HL-60/S4 (cell line): Measurements from ENCODE around the gene CELA2A.

ENCODE experiments used
- in situ Hi-C: fragments of 300-500 bp; cut with MboI; formaldehyde crosslinking; loops from 2 replicates; pipeline ENCODE4 v1.14.3; 2022; ENCODE audit warnings: low sequenced_read_pairs

CELA2A gene

DNA sequence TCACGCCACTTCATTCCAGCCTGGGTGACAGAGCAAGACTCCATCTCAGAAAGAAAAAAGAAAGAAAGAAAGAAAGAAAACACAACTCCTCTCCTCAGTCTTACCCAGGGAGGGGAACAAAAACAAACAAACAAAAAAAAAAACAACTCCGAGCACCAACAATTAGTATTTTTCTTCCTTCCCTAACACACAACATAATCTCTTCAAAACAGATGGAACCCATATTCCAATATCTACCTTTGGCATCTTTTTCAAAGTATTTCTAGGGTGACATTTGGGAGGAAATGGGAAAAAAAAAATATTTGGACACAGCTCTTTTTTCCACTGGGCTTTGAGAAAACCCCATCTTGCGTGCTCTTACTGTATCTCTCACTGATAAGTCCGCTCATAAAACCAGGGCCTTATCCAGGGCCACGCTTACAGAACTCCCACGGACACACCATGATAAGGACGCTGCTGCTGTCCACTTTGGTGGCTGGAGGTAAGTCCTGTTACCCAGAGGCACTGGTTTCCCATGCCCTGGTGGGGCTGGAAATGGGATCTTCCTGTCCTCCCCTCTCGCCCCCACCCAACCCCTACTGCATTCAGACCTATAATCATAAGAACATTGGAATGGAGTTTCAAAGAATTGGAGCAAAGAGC, at the start of gene CELA2A:
Gene CELA2A, plus strand, starts transcription at position 420 of the 642 bp plus-strand sequence. Its CDS starts 22 bp downstream, at position 442.
- in situ Hi-C loops, result no loop called here

DNA sequence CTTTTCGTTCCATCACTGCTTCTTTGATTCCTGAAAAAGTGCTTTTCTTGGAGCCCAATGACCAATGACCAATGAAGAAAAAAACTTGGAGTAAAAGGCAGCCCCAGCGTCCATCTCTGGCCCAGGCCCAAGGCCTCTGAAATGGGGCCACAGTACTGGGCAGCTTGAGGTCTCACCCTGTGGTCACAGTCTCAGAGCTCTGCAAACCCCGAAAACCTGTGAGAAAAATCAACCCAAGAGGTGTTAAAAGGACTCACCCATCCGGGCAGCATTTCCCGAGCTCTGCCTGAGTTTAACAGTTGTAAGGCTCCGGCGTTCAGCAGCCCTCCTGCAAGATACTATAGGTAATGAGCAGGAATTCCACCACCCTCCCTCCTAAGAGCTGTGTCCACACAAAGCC, 49.0 kb upstream of the CELA2A start:
- in situ Hi-C loops, result no loop called here

DNA sequence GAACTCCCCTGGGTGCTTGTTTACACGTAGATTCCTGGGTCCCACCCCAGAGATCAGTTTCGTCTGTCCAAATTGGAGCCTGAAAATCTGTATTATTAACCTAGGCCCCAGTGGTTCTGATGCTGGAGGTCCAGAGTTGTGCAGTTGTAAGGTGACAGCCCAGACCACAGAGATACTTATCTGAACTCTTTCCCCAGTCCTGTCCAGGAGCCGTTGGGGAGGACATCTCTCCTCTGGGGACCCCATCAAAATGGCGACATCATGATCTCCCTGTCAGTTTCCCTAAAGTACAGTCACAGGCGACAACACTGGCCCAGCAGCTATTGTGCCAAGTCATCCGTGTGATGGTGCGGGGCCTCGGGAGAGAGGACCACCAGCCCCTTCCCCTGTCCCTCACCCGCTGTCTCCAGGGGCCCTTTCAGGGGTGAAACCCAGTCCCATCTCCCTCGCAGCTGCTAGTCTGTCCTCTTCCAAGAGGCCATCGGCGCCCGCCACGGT, 47.6 kb upstream of the CELA2A start:
- in situ Hi-C loops, result no loop called here

DNA sequence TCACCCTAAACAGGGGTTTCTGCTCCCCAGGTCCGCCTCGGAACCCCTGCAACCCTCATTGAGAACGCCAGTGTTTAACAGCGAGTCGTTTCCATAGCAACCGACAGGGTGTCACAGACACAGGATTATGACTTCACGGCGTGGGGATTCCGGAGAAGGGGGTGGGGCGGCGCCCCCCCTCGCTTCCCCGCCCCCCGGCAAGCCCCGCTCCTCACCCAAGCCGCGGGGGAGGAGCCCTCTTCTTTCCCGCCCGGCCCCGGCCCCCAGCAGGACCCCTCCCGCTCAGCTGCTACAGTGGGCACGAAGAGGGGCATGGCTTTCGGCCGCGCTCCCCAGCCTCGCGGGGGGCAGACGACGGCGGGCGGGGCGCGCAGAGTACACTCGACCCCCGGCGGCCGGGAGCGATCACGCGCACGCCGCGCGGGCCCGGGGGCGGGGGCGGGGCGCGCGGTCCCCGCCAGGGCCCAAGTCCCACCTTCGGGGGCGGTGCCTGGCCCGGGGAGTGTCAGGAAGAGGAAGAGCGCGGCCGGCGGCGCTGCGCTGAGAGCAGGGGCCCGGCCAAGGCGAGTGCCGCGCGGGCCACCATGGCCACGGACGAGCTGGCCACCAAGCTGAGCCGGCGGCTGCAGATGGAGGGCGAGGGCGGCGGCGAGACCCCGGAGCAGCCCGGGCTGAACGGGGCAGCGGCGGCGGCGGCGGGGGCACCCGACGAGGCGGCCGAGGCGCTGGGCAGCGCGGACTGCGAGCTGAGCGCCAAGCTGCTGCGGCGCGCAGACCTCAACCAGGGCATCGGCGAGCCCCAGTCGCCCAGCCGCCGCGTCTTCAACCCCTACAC, 46.9 kb upstream of the CELA2A start, which contains the start of gene EFHD2:
Gene EFHD2, plus strand, starts transcription at position 501 of the 835 bp plus-strand sequence. Its CDS starts 84 bp downstream, at position 585.
- in situ Hi-C loops, result no loop called here

DNA sequence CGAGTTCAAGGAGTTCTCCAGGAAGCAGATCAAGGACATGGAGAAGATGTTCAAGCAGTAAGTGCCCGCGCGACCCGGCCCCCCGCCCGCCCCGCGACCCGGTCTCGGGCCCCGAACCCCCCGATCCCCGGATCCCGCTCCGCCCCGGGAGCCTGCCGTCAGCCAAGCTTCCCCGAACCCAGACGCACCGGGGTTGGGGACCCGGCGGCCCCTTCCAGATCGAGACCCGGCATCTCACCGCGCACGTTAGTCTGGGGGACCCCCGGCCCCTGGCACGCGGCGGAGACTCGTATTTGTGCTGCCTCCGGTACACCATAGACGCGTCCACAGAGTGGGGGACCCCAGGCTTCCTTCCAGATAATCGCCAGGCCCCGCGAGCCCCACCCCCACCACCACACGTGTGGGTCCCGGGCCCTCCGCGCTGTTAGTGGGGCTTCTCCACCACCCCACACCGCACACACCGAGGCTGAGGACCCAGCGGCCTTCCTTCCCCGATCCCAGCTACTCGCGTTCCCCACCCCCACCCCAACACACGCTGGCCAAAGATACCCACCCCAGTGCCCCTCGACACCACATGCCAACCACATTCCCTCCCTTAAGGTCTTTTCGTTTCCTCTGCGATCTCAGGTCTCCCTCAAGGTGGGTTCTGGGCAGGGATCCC, 46.2 kb upstream of the CELA2A start:
- in situ Hi-C loops, result no loop called here

DNA sequence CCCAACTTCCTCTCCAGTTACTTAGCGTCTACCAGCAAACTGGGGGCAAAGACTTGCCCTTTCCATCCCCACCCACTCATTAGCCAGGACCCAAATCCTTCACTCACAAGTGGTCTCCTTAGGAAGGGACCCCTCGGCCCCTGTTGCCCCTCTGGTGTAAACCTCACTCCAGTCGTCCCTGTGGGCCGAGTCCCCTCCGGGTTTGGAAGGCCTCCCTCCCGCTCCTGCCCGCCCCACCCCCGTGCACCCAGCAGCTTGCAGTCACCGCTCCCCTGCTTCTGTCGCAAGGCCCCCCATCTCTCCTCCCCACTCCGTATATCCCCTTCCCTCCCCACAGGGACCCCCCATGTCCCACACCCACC, 45.7 kb upstream of the CELA2A start:
- in situ Hi-C loops, result no loop called here

DNA sequence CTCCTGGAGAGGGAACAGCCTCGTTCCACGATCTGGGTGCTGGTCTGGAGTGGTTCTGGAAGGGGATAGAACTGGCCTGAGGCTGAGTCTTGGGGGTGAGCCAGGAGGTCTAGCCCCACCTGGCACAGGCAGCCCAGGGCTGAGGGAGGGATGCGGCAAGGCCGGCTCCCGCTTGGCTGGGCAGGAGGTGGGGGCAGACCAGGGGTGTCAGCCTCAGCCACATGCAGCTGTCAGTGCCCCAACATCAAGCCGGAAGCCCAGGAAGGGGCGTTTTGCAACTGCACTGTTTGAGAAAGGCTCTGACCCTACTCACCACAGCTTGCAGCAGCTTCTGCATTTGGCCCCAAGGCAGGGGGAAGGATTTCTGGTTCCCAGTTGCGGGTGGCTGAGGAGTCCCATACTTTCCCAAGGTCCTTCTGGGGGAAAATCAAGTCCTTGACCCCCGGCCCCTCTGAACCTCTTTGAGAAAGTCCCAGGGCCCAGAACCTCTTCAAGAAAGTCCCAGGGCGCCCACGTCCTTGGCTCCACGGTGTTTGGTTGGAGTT, 44.9 kb upstream of the CELA2A start:
- in situ Hi-C loops, result no loop called here

DNA sequence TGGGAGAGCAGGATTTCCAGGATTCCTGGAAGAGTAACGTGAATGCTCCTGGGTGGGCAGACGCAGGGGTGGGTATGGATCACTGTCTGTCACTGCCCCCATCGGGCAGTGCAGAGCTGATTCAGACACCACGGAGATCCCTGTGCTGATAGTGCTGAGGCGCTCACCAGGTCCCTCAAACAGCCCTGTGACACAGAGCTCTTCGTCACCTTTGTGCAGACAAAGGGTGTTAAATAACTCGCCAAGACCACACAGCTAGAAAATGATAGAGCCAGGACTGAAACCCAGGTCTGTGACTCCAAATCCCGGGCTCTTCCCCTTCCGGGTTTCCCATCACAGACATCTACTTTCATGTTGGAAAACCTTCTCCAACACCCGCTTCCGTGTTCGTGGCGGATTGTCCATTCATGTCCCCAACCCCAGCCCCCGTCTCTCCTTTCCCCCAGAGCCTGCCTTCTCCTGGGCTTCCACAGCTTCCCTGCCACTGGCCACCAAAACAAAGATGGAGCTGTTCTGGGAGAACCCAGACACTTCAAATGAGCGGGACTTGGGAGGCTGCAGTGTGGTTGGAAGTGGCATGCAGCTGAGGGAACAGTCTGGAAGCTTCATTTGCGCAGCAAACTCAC, 44.2 kb upstream of the CELA2A start:
- in situ Hi-C loops, result no loop called here

DNA sequence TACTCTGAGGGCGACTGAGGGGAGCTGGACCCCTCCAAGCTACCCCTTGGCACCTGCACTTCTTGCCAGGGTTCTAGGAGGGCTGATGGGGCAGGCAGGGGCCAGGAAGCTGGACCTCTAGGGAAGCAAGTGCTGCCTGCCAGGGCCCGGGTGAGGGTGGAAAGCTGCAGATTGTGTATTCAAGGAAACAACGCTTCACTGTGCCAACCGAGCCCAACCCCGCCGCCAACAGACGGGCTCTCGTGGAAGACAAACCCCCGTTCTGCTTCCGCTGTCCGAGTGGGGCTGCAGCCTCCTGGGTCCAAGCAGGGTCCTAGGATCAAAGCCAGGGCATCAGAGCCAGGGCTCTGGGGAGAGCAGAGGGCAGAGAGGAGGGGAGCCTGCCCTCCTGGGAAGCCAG, 43.7 kb upstream of the CELA2A start:
- in situ Hi-C loops, result no loop called here

DNA sequence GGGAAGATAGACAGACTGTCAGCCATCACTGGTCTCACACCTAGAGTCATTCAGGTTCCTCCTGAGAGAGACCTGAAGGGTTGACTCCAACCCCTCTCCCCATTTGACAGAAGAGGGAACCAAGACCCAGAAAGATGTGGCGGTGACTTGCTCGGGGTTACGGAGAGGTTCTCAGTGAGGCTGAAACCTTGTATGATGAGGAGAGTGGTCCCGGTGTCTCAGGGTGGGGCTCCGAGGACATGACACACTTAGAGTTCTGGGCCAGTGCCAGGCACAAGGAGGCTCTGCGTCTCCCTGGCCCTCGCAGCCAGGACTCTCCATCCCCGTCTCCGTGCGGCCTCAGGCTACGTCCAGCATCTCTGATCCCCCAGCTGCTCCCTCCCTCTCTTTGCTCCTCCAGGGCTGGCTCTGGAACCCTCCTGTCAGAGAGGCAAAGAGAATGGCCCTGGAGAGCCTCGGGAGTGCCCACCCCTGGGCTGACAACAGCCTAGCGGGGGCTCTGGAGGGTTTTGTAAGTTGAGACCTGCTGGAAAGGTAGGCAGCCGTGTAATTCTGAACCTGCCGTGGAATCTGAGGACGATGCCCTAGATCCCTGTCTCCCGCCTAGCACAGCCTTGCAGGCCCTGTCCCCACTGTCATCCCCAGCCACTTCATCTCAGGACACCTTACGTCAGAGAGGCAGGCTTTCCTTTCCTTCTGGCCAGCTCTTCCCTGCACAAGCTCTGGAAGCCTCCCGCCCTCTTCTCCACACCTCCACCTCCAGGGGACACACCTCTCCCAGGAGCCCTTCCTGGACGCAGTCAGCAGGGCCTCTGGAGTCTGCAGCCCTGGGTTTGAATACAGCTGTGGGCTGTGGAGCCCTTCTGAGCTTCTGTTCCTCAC, 42.7 kb upstream of the CELA2A start:
- in situ Hi-C loops, result no loop called here

DNA sequence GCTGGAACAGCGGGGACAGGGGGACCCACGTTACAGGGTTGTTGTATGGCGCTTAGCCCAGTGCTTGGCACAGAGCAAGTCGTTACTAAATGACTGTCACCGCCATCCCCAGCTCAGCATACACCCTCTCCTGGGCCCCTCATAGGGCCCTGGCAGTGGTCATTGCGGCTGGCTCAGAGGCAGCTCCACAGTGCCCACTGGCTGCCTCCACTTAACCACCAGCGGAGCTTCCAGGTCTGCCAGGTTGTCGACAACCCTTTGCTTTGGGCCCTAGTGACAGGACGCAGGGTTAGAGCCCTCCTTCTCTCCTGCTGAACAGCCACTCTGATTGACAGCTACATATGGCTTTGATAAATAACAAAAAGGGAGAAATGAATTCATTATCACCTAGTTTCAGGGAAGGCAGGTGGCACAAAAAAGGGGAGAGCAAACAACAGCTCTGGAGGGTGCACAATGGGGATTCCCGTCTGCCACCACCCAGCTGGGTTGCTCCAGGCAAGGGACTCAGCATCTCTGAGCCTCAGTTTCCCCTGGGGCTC, 42.0 kb upstream of the CELA2A start:
- in situ Hi-C loops, result no loop called here

DNA sequence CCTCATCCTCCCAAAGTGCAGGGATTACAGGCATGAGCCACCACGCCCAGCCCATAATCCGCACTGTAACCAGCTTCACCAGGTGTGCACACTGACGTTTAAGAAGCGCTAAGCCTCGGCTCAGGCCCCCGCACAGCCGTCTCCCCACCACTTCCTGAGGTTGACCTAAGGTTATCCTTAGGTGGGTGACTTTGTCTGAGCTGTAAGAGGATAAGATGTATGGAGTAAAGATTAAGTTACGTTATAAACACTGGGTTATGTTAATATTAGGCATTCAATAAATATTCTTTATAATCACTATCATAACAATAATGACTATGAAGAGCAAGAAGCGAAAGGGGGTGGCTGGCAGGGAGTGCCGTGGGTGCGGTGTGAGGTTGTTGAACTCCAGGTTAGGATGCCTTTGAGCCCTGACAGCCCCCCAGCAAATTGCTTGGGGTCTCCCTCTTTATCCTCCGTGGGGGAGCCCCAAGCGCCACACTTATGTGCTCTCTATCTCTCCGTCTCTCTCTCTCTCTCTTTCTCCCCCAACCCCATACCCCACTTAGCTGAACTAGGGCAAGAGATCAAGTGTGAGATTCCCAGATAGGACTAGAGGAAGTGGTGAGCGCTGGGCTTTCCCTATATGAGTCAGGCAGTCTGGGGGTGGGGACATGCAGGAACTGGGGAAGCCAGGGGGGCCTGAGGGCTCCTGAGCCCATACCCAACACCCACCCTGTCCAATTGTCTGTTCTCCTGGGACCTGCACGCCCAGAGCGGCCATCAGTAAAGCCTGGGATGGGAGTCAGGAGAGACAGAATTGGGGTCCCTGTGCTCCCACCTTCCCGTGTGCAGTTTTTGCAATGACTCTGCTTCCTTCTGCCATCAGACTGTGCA, 39.2 kb upstream of the CELA2A start:
- in situ Hi-C loops, result no loop called here

DNA sequence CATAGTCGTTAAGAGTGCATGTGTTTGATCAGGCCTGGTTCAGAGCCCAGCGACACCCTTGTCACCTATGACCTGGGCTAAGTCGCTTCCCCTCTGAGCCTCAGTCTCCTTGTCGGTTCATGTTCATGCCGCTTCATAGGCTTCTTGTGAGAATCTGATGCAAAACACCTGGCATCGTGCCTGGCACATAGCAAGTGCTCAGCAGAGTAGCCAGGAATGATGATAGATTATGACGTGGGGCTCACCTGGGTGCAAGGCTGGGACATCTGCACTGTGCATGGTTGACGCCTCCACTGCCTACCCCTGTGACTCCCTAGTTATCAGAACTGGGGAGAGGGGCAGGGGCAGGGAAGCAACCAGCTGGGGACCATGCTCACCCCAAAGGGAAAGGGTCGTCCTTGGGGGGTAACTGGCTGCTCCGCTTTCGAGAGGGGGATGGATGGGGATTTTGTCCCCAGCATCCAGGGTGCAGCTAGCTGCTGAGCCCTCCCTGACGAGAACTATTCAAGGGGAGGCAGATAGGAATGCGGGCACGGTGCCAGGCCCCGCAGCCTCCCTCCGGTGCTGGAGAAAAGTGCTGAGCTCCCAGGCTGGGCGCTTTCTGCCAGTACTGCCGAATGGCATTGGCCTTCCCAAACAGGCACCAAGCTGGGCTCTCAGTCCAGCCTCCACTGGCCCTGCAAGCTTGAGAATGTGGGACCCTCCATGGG, 37.6 kb upstream of the CELA2A start:
- in situ Hi-C loops, result no loop called here

DNA sequence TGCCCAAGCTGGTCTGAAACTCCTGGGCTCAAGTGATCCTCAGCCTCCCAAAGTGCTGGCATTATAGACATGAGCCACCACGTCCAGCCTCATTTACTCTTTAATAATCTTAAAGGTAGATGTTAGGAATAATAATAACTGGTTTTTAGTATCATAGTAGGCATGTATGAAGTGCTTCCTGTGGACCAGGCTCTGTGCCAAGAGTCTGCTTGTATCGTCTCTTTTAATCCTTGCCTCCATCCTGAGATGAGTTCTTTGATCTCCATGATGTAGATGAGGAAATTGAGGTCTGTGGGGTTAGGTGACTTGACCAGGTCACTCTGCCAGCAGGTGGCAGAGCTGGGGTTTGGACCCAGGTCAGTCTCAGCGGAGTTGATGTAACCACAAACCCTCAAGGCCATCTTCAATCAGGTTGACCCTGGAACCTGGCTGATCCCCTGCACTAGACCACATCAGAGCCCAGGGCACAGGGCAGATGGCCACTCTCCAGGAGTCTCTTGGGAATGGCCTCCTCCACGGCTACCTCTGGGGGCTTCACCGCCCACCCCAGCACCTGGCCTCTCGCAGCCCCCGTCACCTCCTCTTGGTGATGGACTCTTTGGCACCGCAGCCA, 35.6 kb upstream of the CELA2A start:
- in situ Hi-C loops, result no loop called here

DNA sequence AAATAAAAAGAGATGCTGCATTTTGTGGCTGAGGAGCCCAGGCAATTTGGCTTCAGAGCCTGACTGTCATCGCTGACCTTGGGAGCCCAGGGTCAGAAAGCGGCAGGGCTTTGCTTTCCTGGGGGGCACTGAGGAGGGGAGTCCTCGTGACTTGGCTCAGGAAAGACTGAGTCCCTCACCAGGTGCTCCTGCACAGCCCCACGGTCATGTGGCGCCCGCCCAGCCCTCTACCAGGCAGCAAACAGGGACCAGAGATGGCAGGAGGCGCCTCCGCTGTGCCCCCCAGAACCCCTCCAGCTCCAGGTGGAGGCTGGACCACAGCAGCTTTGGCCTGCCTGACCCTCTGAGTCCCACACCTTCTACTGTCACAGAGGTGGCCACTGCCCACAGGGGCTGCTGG, 33.7 kb upstream of the CELA2A start:
- in situ Hi-C loops, result no loop called here

DNA sequence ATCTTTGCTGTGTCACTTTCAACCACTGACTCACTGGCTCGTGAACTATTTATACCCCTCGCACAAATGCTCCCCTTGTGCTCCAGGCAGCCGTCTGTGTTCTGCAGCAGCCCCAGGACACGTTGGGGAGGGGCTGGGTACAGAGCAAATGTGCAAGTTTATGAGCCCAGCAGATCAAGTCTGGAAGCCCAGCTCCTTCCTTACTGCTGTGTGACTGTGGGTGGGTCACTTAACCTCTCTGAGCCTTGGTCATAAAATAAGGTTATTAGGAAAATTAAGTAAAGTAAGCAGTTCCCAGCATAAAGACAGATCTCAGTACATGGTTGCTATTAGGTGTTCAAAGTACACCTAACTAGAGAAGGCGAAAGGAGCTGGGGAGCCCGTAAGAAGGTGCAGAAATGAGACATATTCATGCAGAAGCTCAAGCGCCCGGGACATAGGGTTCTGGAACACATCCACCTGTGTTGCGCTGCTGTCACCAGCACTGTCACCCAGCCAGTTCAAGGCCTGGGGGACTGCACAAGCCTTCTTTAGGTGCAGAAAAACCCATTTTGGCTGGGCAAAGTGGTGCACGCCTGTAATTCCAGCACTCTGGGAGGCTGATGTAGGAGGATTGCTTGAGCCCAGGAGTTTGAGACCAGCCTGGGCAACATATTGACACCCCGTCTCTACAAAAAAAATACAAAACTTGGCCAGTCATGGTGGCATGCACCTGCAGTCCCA, 33.0 kb upstream of the CELA2A start:
- in situ Hi-C loops, result no loop called here

DNA sequence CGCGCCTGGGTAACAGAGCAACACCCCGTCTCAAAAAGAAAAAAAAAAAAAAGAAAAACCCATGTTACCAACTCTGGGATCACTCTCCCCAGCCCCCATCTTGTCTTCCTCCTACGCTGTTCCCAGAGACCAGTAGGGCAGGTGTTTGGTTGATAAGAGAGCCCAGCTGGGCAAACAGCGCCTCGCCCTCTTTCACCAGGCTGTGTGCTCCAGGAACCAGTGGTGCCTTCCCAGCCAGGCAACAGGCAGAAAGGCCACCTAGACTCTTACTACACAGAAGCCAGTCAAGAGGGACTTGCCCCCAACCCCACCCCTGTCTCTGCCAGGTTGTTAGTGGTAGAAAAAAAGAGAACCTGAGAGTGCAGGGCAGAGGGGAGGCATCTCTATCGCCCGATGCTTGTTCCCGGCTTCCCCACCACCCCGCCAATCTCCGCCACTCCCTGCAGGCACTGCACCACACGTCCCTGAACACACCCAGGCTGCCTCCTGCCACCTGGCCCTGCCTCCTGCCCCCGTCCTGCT, 32.3 kb upstream of the CELA2A start:
- in situ Hi-C loops, result no loop called here
